Measurements from ENCODE around the gene TWSG1.

GRCh38 chr18:9417073-9417851, 82.7 kb downstream of the TWSG1 start:
- TF ChIP-seq POLR2A (IDR thresholded peaks at IDR 0.05) = no peak
- TF ChIP-seq, protein P1, sequence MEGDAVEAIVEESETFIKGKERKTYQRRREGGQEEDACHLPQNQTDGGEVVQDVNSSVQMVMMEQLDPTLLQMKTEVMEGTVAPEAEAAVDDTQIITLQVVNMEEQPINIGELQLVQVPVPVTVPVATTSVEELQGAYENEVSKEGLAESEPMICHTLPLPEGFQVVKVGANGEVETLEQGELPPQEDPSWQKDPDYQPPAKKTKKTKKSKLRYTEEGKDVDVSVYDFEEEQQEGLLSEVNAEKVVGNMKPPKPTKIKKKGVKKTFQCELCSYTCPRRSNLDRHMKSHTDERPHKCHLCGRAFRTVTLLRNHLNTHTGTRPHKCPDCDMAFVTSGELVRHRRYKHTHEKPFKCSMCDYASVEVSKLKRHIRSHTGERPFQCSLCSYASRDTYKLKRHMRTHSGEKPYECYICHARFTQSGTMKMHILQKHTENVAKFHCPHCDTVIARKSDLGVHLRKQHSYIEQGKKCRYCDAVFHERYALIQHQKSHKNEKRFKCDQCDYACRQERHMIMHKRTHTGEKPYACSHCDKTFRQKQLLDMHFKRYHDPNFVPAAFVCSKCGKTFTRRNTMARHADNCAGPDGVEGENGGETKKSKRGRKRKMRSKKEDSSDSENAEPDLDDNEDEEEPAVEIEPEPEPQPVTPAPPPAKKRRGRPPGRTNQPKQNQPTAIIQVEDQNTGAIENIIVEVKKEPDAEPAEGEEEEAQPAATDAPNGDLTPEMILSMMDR (IDR thresholded peaks at IDR 0.05) = no peak
